Measurements from ENCODE around the gene ARPP21. TPM values are rescaled to one million over a fixed set of nuclear protein-coding genes. Genes with fewer than 3 reads are reported as not detected.
A peak's percentile ranks its signal among the peaks of the same experiment; 100 is the strongest.

The ARPP21 gene
- total RNA-seq, 8 experiments from 2014 or later: 0.25 to 3.9 (median 1.8) TPM; not detected in 1

GRCh38 chr3:35647461-35647860 lies 8.1 kb downstream of the ARPP21 start:
- no peak for ATAC-seq (replicated peaks in 6 of 8)
- in situ Hi-C loops (cut with MboI; ENCODE audit: low pct_unique_long_range_greater_than_20kb in 2 of 9, low sequenced_read_pairs in 9 of 9, unreplicated experiment in 9 of 9): no loop called here
- Histone ChIP-seq H3K4me3 (no peak overlapping the region), H3K27ac (no peak overlapping the region), H3K4me1 (replicated peaks in 1 of 2) (peaks cover 0 to 16% of the 10 kb centered on the region in 2 donors)
- 0 to 100% (median 84%) methylated on average over 1 to 3 of the region's 4 CpGs; no CpG with 5 or more reads in 1 of the 10 experiments for WGBS, 10 experiments

DNA sequence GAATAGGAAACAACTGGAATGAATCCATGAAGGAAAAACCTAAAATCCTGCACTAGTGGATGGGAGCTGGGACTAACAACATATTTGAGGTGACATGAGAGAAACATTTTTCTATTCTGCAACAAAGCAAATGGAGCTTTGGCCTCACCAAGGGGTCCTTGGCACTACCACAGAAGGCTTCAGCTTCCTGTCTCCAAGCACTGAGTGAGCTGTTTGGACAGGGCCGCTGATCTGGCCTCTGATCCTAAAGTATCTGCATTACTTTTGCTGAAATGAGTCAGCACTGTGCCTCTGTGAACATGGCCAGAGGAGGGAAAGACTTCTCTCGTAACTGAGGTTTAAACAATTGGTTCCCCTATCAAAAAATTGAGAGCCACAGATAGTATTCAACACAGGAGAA lies 9.0 kb downstream of the ARPP21 start:
- no peak overlapping the region for H3K27ac ChIP-seq
- peaks cover 0 to 20% of the 10 kb centered on the region in 2 donors for H3K4me1 ChIP-seq (replicated peaks in 1 of 2)
- in situ Hi-C loops (cut with MboI; ENCODE audit: low pct_unique_long_range_greater_than_20kb in 2 of 9, low sequenced_read_pairs in 9 of 9, unreplicated experiment in 9 of 9): no loop called here
- peak in 3 of 8 experiments; percentile 20 to 65 (median 36) for ATAC-seq (replicated peaks in 6 of 8)
- WGBS, 10 experiments: 0 to 100% (median 55%) methylated on average over 1 to 2 of the region's 2 CpGs; no CpG with 5 or more reads in 4 of the 10 experiments
- no peak overlapping the region for H3K4me3 ChIP-seq

- in situ Hi-C loops (cut with MboI; ENCODE audit: low pct_unique_long_range_greater_than_20kb in 2 of 9, low sequenced_read_pairs in 9 of 9, unreplicated experiment in 9 of 9): no loop called here
- Histone ChIP-seq H3K27ac (no peak overlapping the region), H3K4me1 (replicated peaks in 1 of 2) (peaks cover 0 to 16% of the 10 kb centered on the region in 2 donors), H3K4me3 (no peak overlapping the region)
- no peak for ATAC-seq (replicated peaks in 6 of 8)
- 0 to 94% (median 45%) methylated on average over 1 to 2 of the region's 2 CpGs; no CpG with 5 or more reads in 2 of the 10 experiments for WGBS, 10 experiments
Observed at GRCh38 chr3:35649405-35649804, 10.1 kb downstream of the ARPP21 start.

DNA sequence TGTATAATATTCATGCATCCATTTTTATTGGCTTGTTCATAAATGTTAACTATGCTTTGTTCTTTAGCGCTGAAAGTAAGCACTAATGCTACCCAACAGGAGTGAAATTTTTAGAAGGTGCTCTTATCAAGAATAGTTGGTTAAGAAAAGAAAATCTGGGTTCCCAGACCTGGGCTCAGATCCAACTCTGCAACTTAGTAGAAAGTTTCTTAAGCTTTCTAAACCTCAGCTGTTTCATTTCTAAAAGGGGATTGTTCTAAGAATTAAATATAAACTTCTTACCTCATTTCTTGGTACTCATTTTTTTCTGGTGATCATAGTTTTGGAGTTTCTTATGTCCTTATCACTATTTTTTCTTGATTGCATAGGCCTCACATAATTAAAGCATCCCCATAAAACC lies 12.1 kb downstream of the ARPP21 start:
- no peak for ATAC-seq (replicated peaks in 6 of 8)
- in situ Hi-C loops (cut with MboI; ENCODE audit: low pct_unique_long_range_greater_than_20kb in 2 of 9, low sequenced_read_pairs in 9 of 9, unreplicated experiment in 9 of 9): loop anchor here in 1 of 9 experiments (25.0 kb wide), 1 partner anchor 261 kb away; no protein-coding TSS in a partner anchor
- no peak overlapping the region for H3K4me3 ChIP-seq
- WGBS, 10 experiments: 22 to 100% (median 96%) methylated on average over 1 of the region's 1 CpG
- H3K4me1 ChIP-seq (replicated peaks in 1 of 2): peaks cover 0 to 16% of the 10 kb centered on the region in 2 donors
- no peak overlapping the region for H3K27ac ChIP-seq

DNA sequence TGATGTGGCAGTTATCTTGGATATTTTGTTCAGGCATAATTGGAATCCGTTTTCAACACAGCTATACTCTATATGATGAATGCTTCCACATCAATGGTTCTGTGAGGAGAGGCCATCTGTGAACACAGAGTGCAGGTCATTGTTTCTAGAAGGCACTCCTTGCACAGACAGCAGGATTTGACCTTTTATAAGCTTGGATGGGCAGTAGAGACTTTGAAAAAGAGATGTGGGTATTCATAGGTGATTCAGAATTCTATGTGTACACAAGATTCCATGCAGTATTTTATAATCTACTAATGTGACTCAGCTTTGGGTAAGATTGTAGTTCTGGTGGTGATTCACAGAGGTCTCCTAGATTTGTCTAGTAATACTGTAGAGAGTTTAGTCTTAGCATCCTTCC lies 12.5 kb downstream of the ARPP21 start:
- ATAC-seq (replicated peaks in 6 of 8): peak in 5 of 8 experiments; percentile 34 to 81 (median 80)
- in situ Hi-C loops (cut with MboI; ENCODE audit: low pct_unique_long_range_greater_than_20kb in 2 of 9, low sequenced_read_pairs in 9 of 9, unreplicated experiment in 9 of 9): loop anchor here in 1 of 9 experiments (25.0 kb wide), 1 partner anchor 260 kb away; no protein-coding TSS in a partner anchor

DNA sequence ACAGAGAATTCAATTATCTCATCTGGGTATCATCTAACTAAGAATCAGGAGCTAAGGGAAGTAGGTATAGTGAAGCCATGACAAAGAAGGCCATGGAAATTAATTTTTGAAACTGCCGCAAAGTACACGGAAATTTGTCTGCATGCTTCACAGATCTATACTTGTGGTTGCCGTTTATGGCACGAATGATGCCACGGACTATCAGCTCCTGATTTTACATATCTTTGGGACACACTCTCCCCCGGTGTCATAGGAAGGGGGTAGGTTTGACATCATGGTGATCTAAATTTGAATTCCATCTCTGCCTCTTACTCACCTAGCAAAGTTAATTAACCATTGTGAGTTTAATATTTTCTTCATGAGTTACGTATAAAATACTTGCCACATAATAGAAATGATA lies 14.0 kb downstream of the ARPP21 start:
- H3K4me3 ChIP-seq: no peak overlapping the region
- peaks cover 0 to 16% of the 10 kb centered on the region in 2 donors for H3K4me1 ChIP-seq (replicated peaks in 1 of 2)
- H3K27ac ChIP-seq: no peak overlapping the region
- ATAC-seq (replicated peaks in 6 of 8): no peak
- WGBS, 10 experiments: 41 to 100% (median 81%) methylated on average over 1 to 7 of the region's 7 CpGs
- in situ Hi-C loops (cut with MboI; ENCODE audit: low pct_unique_long_range_greater_than_20kb in 2 of 9, low sequenced_read_pairs in 9 of 9, unreplicated experiment in 9 of 9): loop anchor here in 1 of 9 experiments (25.0 kb wide), 1 partner anchor 259 kb away; no protein-coding TSS in a partner anchor

More for the DNA sequence above, 12.5 kb downstream of the ARPP21 start:
- peaks cover 0 to 16% of the 10 kb centered on the region in 2 donors for H3K4me1 ChIP-seq (replicated peaks in 1 of 2)
- H3K27ac ChIP-seq: no peak overlapping the region
- H3K4me3 ChIP-seq: no peak overlapping the region
- 8 to 67% (median 29%) methylated on average over 1 of the region's 1 CpG; no CpG with 5 or more reads in 5 of the 10 experiments for WGBS, 10 experiments

DNA sequence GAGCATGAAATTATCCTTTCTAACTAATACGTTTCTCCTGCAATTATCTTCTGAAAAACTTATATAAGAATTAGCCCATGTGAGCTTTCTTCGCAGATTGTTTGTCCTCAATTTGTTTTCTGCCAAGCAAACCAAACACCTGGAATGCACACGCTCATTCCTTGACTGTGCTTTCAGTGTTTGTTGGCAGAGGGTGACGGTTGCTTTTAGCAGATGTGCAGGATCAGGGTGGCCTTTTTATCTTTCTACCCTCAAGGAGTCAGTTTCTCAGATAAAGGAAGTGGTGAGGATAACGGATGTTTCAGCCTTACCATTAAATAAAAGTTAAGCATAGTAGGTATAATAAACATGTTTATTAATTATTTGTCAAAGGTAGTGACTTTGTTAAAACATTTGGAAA lies 15.2 kb downstream of the ARPP21 start:
- no peak overlapping the region for H3K4me3 ChIP-seq
- H3K4me1 ChIP-seq (replicated peaks in 1 of 2): peaks cover 0 to 16% of the 10 kb centered on the region in 2 donors
- ATAC-seq (replicated peaks in 6 of 8): no peak
- no peak overlapping the region for H3K27ac ChIP-seq
- 3 to 94% (median 81%) methylated on average over 1 to 5 of the region's 5 CpGs for WGBS, 10 experiments
- in situ Hi-C loops (cut with MboI; ENCODE audit: low pct_unique_long_range_greater_than_20kb in 2 of 9, low sequenced_read_pairs in 9 of 9, unreplicated experiment in 9 of 9): loop anchor here in 1 of 9 experiments (25.0 kb wide), 1 partner anchor 258 kb away; no protein-coding TSS in a partner anchor

DNA sequence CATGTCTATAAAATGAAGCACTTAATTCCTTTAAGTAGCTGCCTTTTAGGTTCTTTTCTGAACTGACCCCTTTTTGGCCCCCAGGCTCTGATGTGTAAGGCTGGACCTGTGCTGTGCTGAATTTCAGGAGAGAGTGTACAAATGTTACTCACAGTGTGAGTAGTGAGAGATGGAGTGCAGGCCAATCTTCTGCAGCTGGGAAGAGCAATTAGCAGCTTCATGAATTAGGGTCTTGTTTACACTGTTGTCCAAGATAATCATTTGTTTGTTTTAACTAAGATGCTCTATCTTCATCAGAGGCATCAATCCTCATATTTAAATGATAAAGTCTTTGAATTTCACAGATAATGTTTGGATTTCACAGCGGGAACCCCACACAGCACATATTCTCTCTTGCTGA lies 19.4 kb downstream of the ARPP21 start:
- H3K4me1 ChIP-seq (replicated peaks in 1 of 2): no peaks in the 10 kb centered on the region
- ATAC-seq (replicated peaks in 6 of 8): no peak
- WGBS, 10 experiments: 0 to 100% (median 64%) methylated on average over 1 of the region's 1 CpG; no CpG with 5 or more reads in 6 of the 10 experiments
- no peak overlapping the region for H3K4me3 ChIP-seq
- H3K27ac ChIP-seq: no peak overlapping the region
- in situ Hi-C loops (cut with MboI; ENCODE audit: low pct_unique_long_range_greater_than_20kb in 2 of 9, low sequenced_read_pairs in 9 of 9, unreplicated experiment in 9 of 9): loop anchor here in 1 of 9 experiments (25.0 kb wide), 1 partner anchor 254 kb away; no protein-coding TSS in a partner anchor

- ATAC-seq (replicated peaks in 6 of 8): peak in 1 of 8 experiments; percentile 26
- H3K4me1 ChIP-seq (replicated peaks in 1 of 2): peaks cover 4 to 5% of the 10 kb centered on the region in 2 donors
- no peak overlapping the region for H3K4me3 ChIP-seq
- in situ Hi-C loops (cut with MboI; ENCODE audit: low pct_unique_long_range_greater_than_20kb in 2 of 9, low sequenced_read_pairs in 9 of 9, unreplicated experiment in 9 of 9): loop anchor here in 1 of 9 experiments (25.0 kb wide), 1 partner anchor 253 kb away; no protein-coding TSS in a partner anchor
- no peak overlapping the region for H3K27ac ChIP-seq
Observed at GRCh38 chr3:35659768-35660167, 20.4 kb downstream of the ARPP21 start.

GRCh38 chr3:35663471-35663870 lies 24.1 kb downstream of the ARPP21 start:
- no peak overlapping the region for H3K4me3 ChIP-seq

DNA sequence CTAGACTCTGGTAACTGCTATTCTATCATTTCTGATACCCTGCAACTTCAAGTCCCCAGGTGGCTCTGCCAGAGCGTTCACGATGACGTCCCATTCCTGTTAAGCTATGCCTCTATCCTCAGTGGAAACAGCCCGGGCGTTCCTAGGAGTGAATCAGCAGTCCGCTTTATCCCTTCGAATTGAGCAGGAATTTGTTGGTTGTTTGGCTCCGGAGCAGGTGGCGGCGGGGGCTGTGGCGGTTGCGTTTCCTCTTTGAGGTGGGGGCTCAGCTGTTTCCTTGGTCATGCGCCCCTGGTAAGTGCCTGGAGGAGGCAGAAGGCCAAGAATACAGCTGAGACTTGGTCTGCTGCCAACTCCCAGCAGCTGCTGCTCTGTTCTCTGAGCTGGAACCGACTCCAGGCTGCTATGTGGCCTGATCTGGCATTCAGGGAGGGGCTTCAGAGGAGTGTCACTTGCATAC lies 25.2 kb downstream of the ARPP21 start:
- H3K27ac ChIP-seq: no peak overlapping the region
- 0 to 87% (median 19%) methylated on average over 1 to 5 of the region's 14 CpGs; no CpG with 5 or more reads in 3 of the 10 experiments for WGBS, 10 experiments
- peak; percentile 66 to 99 (median 98) for ATAC-seq (replicated peaks in 6 of 8)
- in situ Hi-C loops (cut with MboI; ENCODE audit: low pct_unique_long_range_greater_than_20kb in 2 of 9, low sequenced_read_pairs in 9 of 9, unreplicated experiment in 9 of 9): loop anchor here in 1 of 9 experiments (25.0 kb wide), 1 partner anchor 248 kb away; no protein-coding TSS in a partner anchor
- peaks cover 7% of the 10 kb centered on the region in 2 donors for H3K4me1 ChIP-seq (replicated peaks in 1 of 2)
- no peak overlapping the region for H3K4me3 ChIP-seq

More at GRCh38 chr3:35663471-35663870, 24.1 kb downstream of the ARPP21 start:
- Histone ChIP-seq H3K27ac (no peak overlapping the region), H3K4me1 (replicated peaks in 1 of 2) (peaks cover 7% of the 10 kb centered on the region in 2 donors)
- peak in 1 of 8 experiments; percentile 22 for ATAC-seq (replicated peaks in 6 of 8)
- in situ Hi-C loops (cut with MboI; ENCODE audit: low pct_unique_long_range_greater_than_20kb in 2 of 9, low sequenced_read_pairs in 9 of 9, unreplicated experiment in 9 of 9): loop anchor here in 1 of 9 experiments (25.0 kb wide), 1 partner anchor 249 kb away; no protein-coding TSS in a partner anchor
- WGBS, 10 experiments: 0 to 100% (median 81%) methylated on average over 1 to 10 of the region's 10 CpGs

- no peak overlapping the region for H3K4me3 ChIP-seq
- in situ Hi-C loops (cut with MboI; ENCODE audit: low pct_unique_long_range_greater_than_20kb in 2 of 9, low sequenced_read_pairs in 9 of 9, unreplicated experiment in 9 of 9): loop anchor here in 1 of 9 experiments (25.0 kb wide), 1 partner anchor 247 kb away; no protein-coding TSS in a partner anchor
- no peak overlapping the region for H3K27ac ChIP-seq
- no peak for ATAC-seq (replicated peaks in 6 of 8)
- WGBS, 10 experiments: 3 to 100% (median 78%) methylated on average over 1 to 3 of the region's 3 CpGs; no CpG with 5 or more reads in 1 of the 10 experiments
- H3K4me1 ChIP-seq (replicated peaks in 1 of 2): peaks cover 7% of the 10 kb centered on the region in 2 donors
Observed at GRCh38 chr3:35665390-35666055, 26.2 kb downstream of the ARPP21 start.

DNA sequence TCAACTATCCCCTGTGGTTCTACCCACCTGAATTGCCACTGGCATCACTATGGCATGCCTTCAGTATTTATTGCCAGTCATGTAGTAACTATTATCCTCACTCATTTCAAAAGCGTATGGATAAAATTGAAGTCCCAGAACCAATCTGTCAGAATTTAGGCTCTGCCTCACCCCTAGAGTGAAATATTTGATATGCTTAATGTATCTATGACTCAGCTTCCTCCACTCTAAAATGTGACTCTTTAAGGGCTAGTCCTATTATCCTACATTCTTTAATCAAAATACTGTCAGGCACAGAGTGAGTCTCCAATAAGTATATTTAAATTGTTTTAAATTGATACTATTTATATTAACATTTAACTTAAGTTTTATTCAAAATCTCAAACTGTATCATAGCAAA lies 27.6 kb downstream of the ARPP21 start:
- H3K27ac ChIP-seq: no peak overlapping the region
- H3K4me3 ChIP-seq: no peak overlapping the region
- peaks cover 7% of the 10 kb centered on the region in 2 donors for H3K4me1 ChIP-seq (replicated peaks in 1 of 2)
- ATAC-seq (replicated peaks in 6 of 8): no peak
- WGBS, 10 experiments: 29 to 100% (median 82%) methylated on average over 1 of the region's 1 CpG; no CpG with 5 or more reads in 1 of the 10 experiments
- in situ Hi-C loops (cut with MboI; ENCODE audit: low pct_unique_long_range_greater_than_20kb in 2 of 9, low sequenced_read_pairs in 9 of 9, unreplicated experiment in 9 of 9): loop anchor here in 1 of 9 experiments (25.0 kb wide), 1 partner anchor 245 kb away; no protein-coding TSS in a partner anchor
